DND-41 (cell line): Measurements from ENCODE around the gene MRM2.

Experiments used
- ATAC-seq: fragments of 200-7000 bp; cut with Tn5 transposase; 3 replicates; pipeline ENCODE4 v1.9.1; 2021; ENCODE audit warnings: low read depth; ENCODE audit not compliant: insufficient read depth
- DNase-seq: peaks from one replicate; pipeline ENCODE4 v3.0.0-alpha.2; 2020
- H2AFZ ChIP-seq: 2 replicates; pipeline ENCODE4 v1.6.0; 2012; ENCODE audit warnings: low read depth, low read length
- H3K27ac ChIP-seq: 2 replicates; pipeline ENCODE4 v1.5.1; 2012; ENCODE audit warnings: low read length, inconsistent platforms
- H3K27me3 ChIP-seq: fragments of 200-600 bp; sonication (generic); 2 replicates; pipeline ENCODE4 v1.6.0; 2012; ENCODE audit warnings: low read length, mild to moderate bottlenecking, inconsistent platforms; ENCODE audit not compliant: insufficient read depth, poor library complexity
- H3K36me3 ChIP-seq: 2 replicates; pipeline ENCODE4 v1.5.1; 2012; ENCODE audit warnings: low read length, inconsistent platforms; ENCODE audit not compliant: insufficient read depth
- H3K4me1 ChIP-seq: 2 replicates; pipeline ENCODE4 v1.5.1; 2012; ENCODE audit warnings: mild to moderate bottlenecking, low read length; ENCODE audit not compliant: insufficient read depth
- H3K4me2 ChIP-seq: 2 replicates; pipeline ENCODE4 v1.6.0; 2012; ENCODE audit warnings: mild to moderate bottlenecking, moderate library complexity, low read length, inconsistent platforms; ENCODE audit not compliant: insufficient read depth
- H3K4me3 ChIP-seq, 2 experiments: fragments of 200-600 bp in 1 of 2; shearing (Covaris generic) in 1 of 2; 2 replicates each; pipeline ENCODE4 v1.5.1; 2012 to 2016; ENCODE audit warnings: inconsistent platforms in 2 of 2, low read length in 2 of 2, mild to moderate bottlenecking in 2 of 2, low read depth in 1 of 2, moderate library complexity in 1 of 2
- H3K79me2 ChIP-seq: 2 replicates; pipeline ENCODE4 v1.6.0; 2012; ENCODE audit warnings: low read length, inconsistent platforms; ENCODE audit not compliant: insufficient read depth
- H3K9ac ChIP-seq: 2 replicates; pipeline ENCODE4 v1.6.0; 2012; ENCODE audit warnings: low read depth, mild to moderate bottlenecking, inconsistent platforms, low read length, moderate library complexity
- H3K9me3 ChIP-seq: 2 replicates; pipeline ENCODE4 v1.5.1; 2012; ENCODE audit warnings: low read length, moderate library complexity, mild to moderate bottlenecking, inconsistent platforms; ENCODE audit not compliant: insufficient read depth, severe bottlenecking
- H4K20me1 ChIP-seq: 2 replicates; pipeline ENCODE4 v1.6.0; 2012; ENCODE audit warnings: low read length; ENCODE audit not compliant: insufficient read depth
- EZH2 ChIP-seq: IDR thresholded peaks from 3 replicates; pipeline ENCODE4 v1.6.1; 2012; ENCODE audit warnings: borderline replicate concordance, low read depth, mild to moderate bottlenecking, moderate library complexity, low read length, inconsistent platforms; ENCODE audit not compliant: severe bottlenecking
- TF ChIP-seq, protein P1 (sequence below): IDR thresholded peaks from 2 replicates; pipeline ENCODE4 v1.5.1; 2012; ENCODE audit warnings: borderline replicate concordance, low read length, moderate library complexity, mild to moderate bottlenecking; ENCODE audit not compliant: poor library complexity, severe bottlenecking; ENCODE audit errors: extremely low read depth

Gene MRM2

DNA sequence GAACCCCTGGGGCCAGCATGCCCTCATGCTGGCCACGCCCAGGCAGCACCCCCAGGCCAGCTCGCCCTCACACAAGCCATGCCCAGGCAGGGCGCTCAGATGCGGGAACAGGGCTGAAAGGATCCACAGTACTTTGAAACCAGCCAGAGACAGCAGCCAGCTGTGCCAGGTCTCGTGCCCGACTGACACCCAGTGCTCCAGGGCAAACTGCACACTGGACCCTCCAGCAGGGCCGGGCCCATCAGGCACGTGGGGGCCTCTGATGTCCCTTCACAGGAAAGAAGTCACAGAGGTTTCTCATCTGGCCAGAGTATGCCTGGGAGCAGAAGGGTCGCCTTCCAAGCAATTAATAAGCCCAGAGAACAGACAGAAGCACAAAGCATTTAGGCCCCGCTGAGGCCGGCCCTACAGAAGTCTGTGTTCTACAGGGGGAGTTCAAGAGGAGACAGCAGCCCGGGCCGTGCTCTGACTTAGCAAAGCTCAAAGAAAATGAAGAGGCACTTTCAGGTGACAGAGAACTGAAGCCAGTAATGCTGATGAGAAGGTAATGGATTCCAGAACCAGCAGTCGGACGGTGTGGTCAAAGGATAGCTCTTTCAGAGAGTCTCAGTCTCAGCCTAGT lies 30.6 kb downstream of the MRM2 start:
- H3K9me3 ChIP-seq, result no peaks in the 10 kb centered on the region
- H2AFZ ChIP-seq, result no peak overlapping the region
- no peak overlapping the region for H3K27ac ChIP-seq
- DNase-seq, result no peak
- H3K27me3 ChIP-seq, result no peaks in the 10 kb centered on the region
- no peak overlapping the region for H3K4me2 ChIP-seq
- TF ChIP-seq, protein P1, sequence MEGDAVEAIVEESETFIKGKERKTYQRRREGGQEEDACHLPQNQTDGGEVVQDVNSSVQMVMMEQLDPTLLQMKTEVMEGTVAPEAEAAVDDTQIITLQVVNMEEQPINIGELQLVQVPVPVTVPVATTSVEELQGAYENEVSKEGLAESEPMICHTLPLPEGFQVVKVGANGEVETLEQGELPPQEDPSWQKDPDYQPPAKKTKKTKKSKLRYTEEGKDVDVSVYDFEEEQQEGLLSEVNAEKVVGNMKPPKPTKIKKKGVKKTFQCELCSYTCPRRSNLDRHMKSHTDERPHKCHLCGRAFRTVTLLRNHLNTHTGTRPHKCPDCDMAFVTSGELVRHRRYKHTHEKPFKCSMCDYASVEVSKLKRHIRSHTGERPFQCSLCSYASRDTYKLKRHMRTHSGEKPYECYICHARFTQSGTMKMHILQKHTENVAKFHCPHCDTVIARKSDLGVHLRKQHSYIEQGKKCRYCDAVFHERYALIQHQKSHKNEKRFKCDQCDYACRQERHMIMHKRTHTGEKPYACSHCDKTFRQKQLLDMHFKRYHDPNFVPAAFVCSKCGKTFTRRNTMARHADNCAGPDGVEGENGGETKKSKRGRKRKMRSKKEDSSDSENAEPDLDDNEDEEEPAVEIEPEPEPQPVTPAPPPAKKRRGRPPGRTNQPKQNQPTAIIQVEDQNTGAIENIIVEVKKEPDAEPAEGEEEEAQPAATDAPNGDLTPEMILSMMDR, result no peak
- TF ChIP-seq EZH2, result no peak
- H3K4me3 ChIP-seq, result no peak overlapping the region
- H3K4me1 ChIP-seq, result no peaks in the 10 kb centered on the region
- H3K9ac ChIP-seq, result no peak overlapping the region
- no peaks in the 10 kb centered on the region; the same call in 1 of the 2 replicates for H3K79me2 ChIP-seq
- no peak for ATAC-seq
- peaks cover 20% of the 10 kb centered on the region for H4K20me1 ChIP-seq
- peaks cover 89% of the 10 kb centered on the region for H3K36me3 ChIP-seq

DNA sequence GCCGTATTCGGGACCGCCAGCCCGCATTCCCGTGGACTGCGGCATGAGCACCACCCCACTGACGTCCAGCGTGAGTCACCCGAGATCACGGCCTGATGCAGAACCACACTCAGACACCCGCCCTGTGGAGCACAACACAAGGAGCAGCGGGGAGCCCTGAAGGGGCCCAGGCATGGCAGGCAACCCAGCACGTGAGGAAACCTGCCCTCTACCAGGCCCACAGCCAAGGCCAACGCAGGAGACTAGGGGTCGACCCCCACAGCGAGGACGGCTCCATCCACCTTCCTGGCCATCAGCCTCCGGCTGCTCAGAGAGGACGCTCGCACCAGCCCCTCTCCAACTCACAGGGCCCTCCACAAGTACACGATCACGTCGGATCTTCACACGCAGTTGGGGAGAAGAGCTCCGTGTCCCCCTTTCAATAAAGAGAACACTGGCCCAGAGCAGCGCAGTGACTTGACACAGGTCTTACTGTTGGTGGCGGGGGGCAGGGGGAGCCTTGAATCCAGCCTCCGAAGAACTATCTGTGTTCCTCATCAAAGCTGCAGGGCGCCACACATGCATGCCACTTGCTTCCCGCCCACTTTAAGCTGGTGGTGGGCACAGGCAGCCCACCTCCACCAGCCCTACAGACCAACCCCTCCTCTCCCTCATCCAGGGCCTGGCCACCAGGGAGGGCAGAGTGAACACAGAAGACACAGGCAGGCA lies 31.3 kb downstream of the MRM2 start:
- Histone ChIP-seq H3K9ac (no peak overlapping the region), H3K36me3 (peaks cover 83% of the 10 kb centered on the region), H3K4me2 (no peak overlapping the region), H3K27ac (no peak overlapping the region), H3K27me3 (no peaks in the 10 kb centered on the region), H3K4me3 (no peak overlapping the region), H3K79me2 (no peaks in the 10 kb centered on the region; the same call in 1 of the 2 replicates), H3K9me3 (no peaks in the 10 kb centered on the region), H3K4me1 (no peaks in the 10 kb centered on the region), H2AFZ (no peak overlapping the region), H4K20me1 (peaks cover 20% of the 10 kb centered on the region)
- TF ChIP-seq, protein P1, result no peak
- no peak for TF ChIP-seq EZH2
- DNase-seq (no peak), ATAC-seq (no peak)

DNA sequence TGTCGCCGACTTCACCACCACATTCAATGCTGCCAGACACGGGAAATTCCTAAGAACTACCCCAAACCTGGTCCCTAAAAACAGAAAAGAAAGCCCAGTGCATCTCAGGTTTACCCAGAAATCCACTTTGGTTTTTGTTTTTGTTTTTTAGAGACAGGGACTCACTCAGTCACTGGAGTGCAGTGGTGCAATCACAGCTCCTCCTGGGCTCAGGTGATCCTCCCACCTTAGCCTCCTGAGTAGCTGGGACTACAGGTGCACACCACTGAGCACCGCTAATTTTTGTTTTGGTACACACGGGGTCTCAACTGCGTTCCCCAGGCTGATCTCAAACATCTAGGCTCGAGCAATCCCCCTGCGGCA lies 32.1 kb downstream of the MRM2 start:
- Histone ChIP-seq H3K4me1 (no peaks in the 10 kb centered on the region), H3K4me3 (no peak overlapping the region), H3K27ac (no peak overlapping the region), H3K9ac (no peak overlapping the region), H3K4me2 (no peak overlapping the region), H3K36me3 (peaks cover 78% of the 10 kb centered on the region), H3K79me2 (no peaks in the 10 kb centered on the region; the same call in 1 of the 2 replicates), H2AFZ (no peak overlapping the region), H3K27me3 (no peaks in the 10 kb centered on the region), H3K9me3 (no peaks in the 10 kb centered on the region), H4K20me1 (peaks cover 20% of the 10 kb centered on the region)
- DNase-seq, result no peak
- no peak for ATAC-seq
- no peak for TF ChIP-seq EZH2
- TF ChIP-seq, protein P1, result no peak
